Natural killer cell (primary cell): ENCODE measurements around the gene GRHPR. TPM values are rescaled to one million over a fixed set of nuclear protein-coding genes. Genes with fewer than 3 reads are reported as not detected.
A peak's percentile ranks its signal among the peaks of the same experiment; 100 is the strongest.

ENCODE experiments used
- ATAC-seq, 3 donors: fragments of 150-1000 bp in 2 of 3; fragments of 200-7000 bp in 1 of 3; cut with Tn5 transposase; 1 replicate in 1 of 3; 2 replicates in 2 of 3; pipeline ENCODE4 v1.10.0; 2021; ENCODE audit warnings: mild to moderate bottlenecking in 2 of 3, moderate library complexity in 2 of 3
- DNase-seq, 2 donors: peaks; one replicate each; pipeline versions ENCODE4 v3.0.0 to v3.0.0-alpha.2; 2013 to 2021; ENCODE audit warnings: mixed read lengths in 1 of 2
- H3K27ac ChIP-seq: one replicate; pipeline ENCODE4 v1.5.1; 2013; ENCODE audit warnings: mild to moderate bottlenecking, low read length
- H3K27me3 ChIP-seq: one replicate; pipeline ENCODE4 v1.6.1; 2013; ENCODE audit warnings: low read length; ENCODE audit not compliant: control insufficient read depth, insufficient read depth
- H3K36me3 ChIP-seq: one replicate; pipeline ENCODE4 v1.6.1; 2013; ENCODE audit warnings: low read length; ENCODE audit not compliant: control insufficient read depth, insufficient read depth
- H3K4me1 ChIP-seq: one replicate; pipeline ENCODE4 v1.6.1; 2013; ENCODE audit warnings: low read length; ENCODE audit not compliant: control insufficient read depth, insufficient read depth
- H3K4me3 ChIP-seq: one replicate; pipeline ENCODE4 v1.5.1; 2013; ENCODE audit warnings: low read length
- H3K9me3 ChIP-seq: one replicate; pipeline ENCODE4 v1.6.1; 2013; ENCODE audit warnings: low read length; ENCODE audit not compliant: control insufficient read depth, insufficient read depth
- H3K27ac Mint-ChIP-seq, 2 donors: one replicate each; pipeline ENCODE4 v1.8.0; 2022; ENCODE audit warnings: mild to moderate bottlenecking in 2 of 2, mixed read lengths in 2 of 2, moderate library complexity in 1 of 2
- H3K27me3 Mint-ChIP-seq, 2 donors: one replicate each; pipeline ENCODE4 v1.8.0; 2022; ENCODE audit warnings: low read depth in 2 of 2, mixed read lengths in 2 of 2
- H3K36me3 Mint-ChIP-seq: one replicate; pipeline ENCODE4 v1.8.0; 2022; ENCODE audit warnings: mixed read lengths
- H3K4me1 Mint-ChIP-seq, 2 donors: one replicate each; pipeline ENCODE4 v1.8.0; 2022; ENCODE audit warnings: mixed read lengths in 2 of 2
- H3K4me3 Mint-ChIP-seq: one replicate; pipeline ENCODE4 v1.8.0; 2022; ENCODE audit warnings: mild to moderate bottlenecking, moderate library complexity, mixed read lengths
- H3K9me3 Mint-ChIP-seq, 2 donors: one replicate each; pipeline ENCODE4 v1.8.0; 2022; ENCODE audit warnings: mixed read lengths in 2 of 2
- CTCF ChIP-seq: fragments of 200-600 bp; IDR thresholded peaks from one replicate; pipeline ENCODE4 v1.8.0; 2022; ENCODE audit warnings: antibody characterized with exemption
- WGBS: methylation state at CpG from one replicate; pipeline ENCODE4 v1.1.7; 2013; ENCODE audit warnings: missing lambda C conversion rate; ENCODE audit not compliant: insufficient coverage; 5-methylcytosine and 5-hydroxymethylcytosine counted together
- intact Hi-C: fragments of 100-400 bp; cut with micrococcal nuclease; formaldehyde crosslinking; loops from one replicate; pipeline ENCODE4 v1.14.2; 2022
- total RNA-seq, 4 donors: library from RNA; stranded (reverse); fragments of 120-200 nt in 1 of 4; gene quantifications; one replicate each; pipeline versions ENCODE4 v1.2.3 to v1.2.4, GENCODE V29; 2013 to 2022

The GRHPR gene
- total RNA-seq, 3 donors from 2014 or later (not counting 1 experiment from before 2014, with no cell fraction given): 38.1 to 55.6 (median 41.1) TPM

DNA sequence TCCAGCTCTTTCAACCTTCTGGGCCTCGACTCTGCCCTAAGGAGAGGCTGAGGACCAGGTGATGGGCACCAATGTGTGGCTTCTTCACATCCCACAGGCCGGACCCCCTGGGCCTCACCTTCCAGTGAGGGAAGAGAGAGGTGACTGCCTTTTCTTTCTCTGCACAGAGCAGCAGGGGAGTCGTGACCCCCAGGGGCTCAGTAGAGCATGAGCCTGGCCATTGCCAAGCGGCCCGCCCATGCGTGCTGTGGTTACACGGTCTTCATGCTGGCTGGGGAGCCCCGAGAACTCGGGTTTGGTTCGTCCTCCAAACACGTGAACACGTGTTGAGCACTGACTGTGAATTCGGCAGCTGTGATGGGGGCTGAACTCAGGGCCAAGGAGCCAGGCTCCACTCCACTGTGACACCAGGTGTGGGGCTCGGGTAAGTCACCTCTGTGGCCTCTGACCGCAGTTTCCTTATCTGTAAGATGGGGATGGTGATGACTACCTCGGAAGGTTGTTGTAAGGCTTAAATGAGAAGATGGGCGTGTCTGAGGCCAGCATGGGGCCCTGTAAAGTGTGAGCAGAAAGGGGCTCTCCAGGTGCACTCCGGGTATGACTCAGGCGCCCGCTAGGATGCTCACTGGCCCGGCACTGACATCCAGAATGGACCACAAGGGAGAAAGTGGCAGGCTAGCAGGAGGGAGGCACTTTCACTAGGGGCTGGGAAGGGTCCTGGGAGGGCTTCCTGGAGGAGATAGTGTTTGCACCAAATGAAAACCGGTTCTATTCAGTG lies 13.4 kb upstream of the GRHPR start:
- peak overlapping the region; percentile 63 for H3K27ac ChIP-seq
- WGBS: 56% methylated on average over 22 of the region's 22 CpGs
- Mint-ChIP-seq H3K4me1 (no peaks in the 10 kb centered on the region), H3K27me3 (peaks cover 0 to 6% of the 10 kb centered on the region in 2 donors), H3K4me3 (no peak overlapping the region), H3K9me3 (no peaks in the 10 kb centered on the region), H3K36me3 (no peaks in the 10 kb centered on the region), H3K27ac (no peak overlapping the region)
- H3K9me3 ChIP-seq: no peaks in the 10 kb centered on the region
- ATAC-seq (peak in 2 of 3 donors; percentile 58 to 59), DNase-seq (peak in 1 of 2 donors; percentile 81)
- TF ChIP-seq CTCF: no peak
- intact Hi-C loops: no loop called here
- H3K36me3 ChIP-seq: no peaks in the 10 kb centered on the region
- no peak overlapping the region for H3K4me3 ChIP-seq
- H3K27me3 ChIP-seq: no peaks in the 10 kb centered on the region
- H3K4me1 ChIP-seq: peaks cover 20% of the 10 kb centered on the region

DNA sequence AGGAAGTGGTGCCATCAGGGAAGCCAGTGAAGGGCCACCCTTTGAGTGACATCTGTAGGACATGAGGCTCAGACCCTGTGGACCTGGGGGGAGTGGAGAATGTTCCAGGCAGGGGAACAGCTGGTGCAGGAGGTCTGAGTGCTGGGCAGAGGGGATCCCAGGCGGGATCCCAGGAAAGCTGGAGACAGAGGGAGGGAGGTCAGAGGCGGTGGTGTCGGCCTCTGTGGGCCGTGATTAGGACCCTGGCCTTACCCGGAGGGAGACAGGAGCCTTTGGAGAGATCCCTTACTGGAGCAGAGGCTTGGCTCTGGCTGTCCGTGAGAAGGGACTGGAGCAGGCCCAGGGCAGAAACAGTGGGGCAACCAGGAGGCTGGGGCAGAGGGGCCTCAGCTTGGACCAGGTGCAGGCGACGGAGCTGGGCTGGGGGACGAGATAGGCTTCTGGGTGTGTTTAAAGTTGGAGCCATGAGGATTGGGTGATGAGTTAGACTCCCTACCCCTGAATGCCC lies 12.1 kb upstream of the GRHPR start:
- peaks cover 25% of the 10 kb centered on the region for H3K4me1 ChIP-seq
- no peaks in the 10 kb centered on the region for H3K36me3 Mint-ChIP-seq
- no peak overlapping the region for H3K4me3 Mint-ChIP-seq
- DNase-seq (no peak), ATAC-seq (no peak)
- H3K27me3 ChIP-seq: no peaks in the 10 kb centered on the region
- no peaks in the 10 kb centered on the region for H3K9me3 ChIP-seq
- H3K9me3 Mint-ChIP-seq: no peaks in the 10 kb centered on the region
- H3K36me3 ChIP-seq: no peaks in the 10 kb centered on the region
- H3K27ac Mint-ChIP-seq: no peak overlapping the region
- H3K4me3 ChIP-seq: no peak overlapping the region
- intact Hi-C loops: loop anchor here (10.0 kb wide), 1 partner anchor 94 kb away; no protein-coding TSS in a partner anchor
- peaks cover 5 to 6% of the 10 kb centered on the region in 2 donors for H3K4me1 Mint-ChIP-seq
- H3K27me3 Mint-ChIP-seq: peaks cover 6 to 7% of the 10 kb centered on the region in 2 donors
- no peak overlapping the region for H3K27ac ChIP-seq
- no peak for TF ChIP-seq CTCF
- WGBS: 90% methylated on average over 6 of the region's 9 CpGs

GRCh38 chr9:37410969-37411785 lies 11.3 kb upstream of the GRHPR start:
- H3K27ac Mint-ChIP-seq: no peak overlapping the region
- no peaks in the 10 kb centered on the region for H3K9me3 Mint-ChIP-seq
- no peak overlapping the region for H3K4me3 Mint-ChIP-seq
- no peak for TF ChIP-seq CTCF
- intact Hi-C loops: loop anchor here (10.0 kb wide), 1 partner anchor 94 kb away; no protein-coding TSS in a partner anchor
- no peaks in the 10 kb centered on the region for H3K9me3 ChIP-seq
- peaks cover 7% of the 10 kb centered on the region in 2 donors for H3K4me1 Mint-ChIP-seq
- H3K36me3 ChIP-seq: no peaks in the 10 kb centered on the region
- WGBS: 72% methylated on average over 10 of the region's 13 CpGs
- ATAC-seq (no peak), DNase-seq (no peak)
- no peak overlapping the region for H3K27ac ChIP-seq
- H3K27me3 ChIP-seq: no peaks in the 10 kb centered on the region
- no peaks in the 10 kb centered on the region for H3K36me3 Mint-ChIP-seq
- H3K4me3 ChIP-seq: no peak overlapping the region
- H3K4me1 ChIP-seq: peaks cover 27% of the 10 kb centered on the region
- H3K27me3 Mint-ChIP-seq: peaks cover 6 to 7% of the 10 kb centered on the region in 2 donors
